ENCODE data around the gene CEP350.

The CEP350 gene

GRCh38 chr1:179954493-179955286 lies at the start of gene CEP350:
Gene CEP350 (plus strand): TSS chr1:179954810. CDS start chr1:179986182, 31,372 bp downstream.
- peak; percentile 99 for FAIRE-seq

GRCh38 chr1:179910934-179911333 lies 43.7 kb upstream of the CEP350 start:
- peak; percentile 86 for FAIRE-seq

- peak; percentile 62 for FAIRE-seq
Observed at GRCh38 chr1:179911812-179912211, 42.8 kb upstream of the CEP350 start.

- FAIRE-seq, result no peak
Observed at GRCh38 chr1:179917601-179918429, 36.8 kb upstream of the CEP350 start.

- FAIRE-seq, result no peak
Observed at GRCh38 chr1:179921472-179921871, 33.1 kb upstream of the CEP350 start.

- no peak for FAIRE-seq
Observed at GRCh38 chr1:179921981-179922872, 32.4 kb upstream of the CEP350 start.

GRCh38 chr1:179923029-179923428 lies 31.6 kb upstream of the CEP350 start:
- no peak for FAIRE-seq

- no peak for FAIRE-seq
Observed at GRCh38 chr1:179924268-179924667, 30.3 kb upstream of the CEP350 start.

- FAIRE-seq, result no peak
Observed at GRCh38 chr1:179925302-179925701, 29.3 kb upstream of the CEP350 start.

- no peak for FAIRE-seq
Observed at GRCh38 chr1:179925922-179926849, 28.4 kb upstream of the CEP350 start.

GRCh38 chr1:179926850-179927205 lies 27.8 kb upstream of the CEP350 start:
- FAIRE-seq, result no peak

GRCh38 chr1:179929955-179930798 lies 24.4 kb upstream of the CEP350 start:
- FAIRE-seq, result no peak

- no peak for FAIRE-seq
Observed at GRCh38 chr1:179930867-179931266, 23.7 kb upstream of the CEP350 start.

- FAIRE-seq, result no peak
Observed at GRCh38 chr1:179933219-179933618, 21.4 kb upstream of the CEP350 start.

GRCh38 chr1:179935909-179936496 lies 18.6 kb upstream of the CEP350 start:
- FAIRE-seq, result no peak

- FAIRE-seq, result no peak
Observed at GRCh38 chr1:179937668-179938254, 16.8 kb upstream of the CEP350 start.

GRCh38 chr1:179938752-179939151 lies 15.9 kb upstream of the CEP350 start:
- no peak for FAIRE-seq

- no peak for FAIRE-seq
Observed at GRCh38 chr1:179939941-179940340, 14.7 kb upstream of the CEP350 start.

GRCh38 chr1:179941454-179941853 lies 13.2 kb upstream of the CEP350 start:
- no peak for FAIRE-seq

GRCh38 chr1:179950651-179951050 lies 4.0 kb upstream of the CEP350 start:
- no peak for FAIRE-seq
